ENCODE measurements around the gene RACK1. TPM values are rescaled to one million over a fixed set of nuclear protein-coding genes. Genes with fewer than 3 reads are reported as not detected.

Gene RACK1
- total RNA-seq, 1 donor from 2014 or later = 2,136 TPM

Other genes starting within 250 kb of the RACK1 start
- 0.15 and 2.8 TPM in 2 replicates for gene BTNL9, start 203.6 kb downstream of the RACK1 start, total RNA-seq
- not detected in 2 replicates for gene OR2V1, start 112.7 kb downstream of the RACK1 start, total RNA-seq
- not detected in 2 replicates for gene OR2V2, start 96.3 kb downstream of the RACK1 start, total RNA-seq
- 2.8 and 5.3 TPM in 2 replicates for gene TRIM7, start 38.7 kb downstream of the RACK1 start, total RNA-seq
- gene TRIM41, start 20.6 kb downstream of the RACK1 start, total RNA-seq = 10.9 and 12.1 TPM in 2 replicates
- 4.0 and 7.1 TPM in 2 replicates for gene TRIM52, start 17.2 kb upstream of the RACK1 start, total RNA-seq
- not detected in 2 replicates for gene OR4F3, start 123.4 kb upstream of the RACK1 start, total RNA-seq

All from glomerular endothelial cell (primary cell).